Natural killer cell (primary cell): ENCODE measurements around the gene RNF214. TPM values are rescaled to one million over a fixed set of nuclear protein-coding genes. Genes with fewer than 3 reads are reported as not detected.

Source experiments
- ATAC-seq, 3 donors: fragments of 150-1000 bp in 2 of 3; fragments of 200-7000 bp in 1 of 3; cut with Tn5 transposase; 1 replicate in 1 of 3; 2 replicates in 2 of 3; pipeline ENCODE4 v1.10.0; 2021; ENCODE audit warnings: mild to moderate bottlenecking in 2 of 3, moderate library complexity in 2 of 3
- DNase-seq, 2 donors: peaks; one replicate each; pipeline versions ENCODE4 v3.0.0 to v3.0.0-alpha.2; 2013 to 2021; ENCODE audit warnings: mixed read lengths in 1 of 2
- H3K27ac ChIP-seq: one replicate; pipeline ENCODE4 v1.5.1; 2013; ENCODE audit warnings: mild to moderate bottlenecking, low read length
- H3K27me3 ChIP-seq: one replicate; pipeline ENCODE4 v1.6.1; 2013; ENCODE audit warnings: low read length; ENCODE audit not compliant: control insufficient read depth, insufficient read depth
- H3K36me3 ChIP-seq: one replicate; pipeline ENCODE4 v1.6.1; 2013; ENCODE audit warnings: low read length; ENCODE audit not compliant: control insufficient read depth, insufficient read depth
- H3K4me1 ChIP-seq: one replicate; pipeline ENCODE4 v1.6.1; 2013; ENCODE audit warnings: low read length; ENCODE audit not compliant: control insufficient read depth, insufficient read depth
- H3K4me3 ChIP-seq: one replicate; pipeline ENCODE4 v1.5.1; 2013; ENCODE audit warnings: low read length
- H3K9me3 ChIP-seq: one replicate; pipeline ENCODE4 v1.6.1; 2013; ENCODE audit warnings: low read length; ENCODE audit not compliant: control insufficient read depth, insufficient read depth
- H3K27ac Mint-ChIP-seq, 2 donors: one replicate each; pipeline ENCODE4 v1.8.0; 2022; ENCODE audit warnings: mild to moderate bottlenecking in 2 of 2, mixed read lengths in 2 of 2, moderate library complexity in 1 of 2
- H3K27me3 Mint-ChIP-seq, 2 donors: one replicate each; pipeline ENCODE4 v1.8.0; 2022; ENCODE audit warnings: low read depth in 2 of 2, mixed read lengths in 2 of 2
- H3K36me3 Mint-ChIP-seq: one replicate; pipeline ENCODE4 v1.8.0; 2022; ENCODE audit warnings: mixed read lengths
- H3K4me1 Mint-ChIP-seq, 2 donors: one replicate each; pipeline ENCODE4 v1.8.0; 2022; ENCODE audit warnings: mixed read lengths in 2 of 2
- H3K4me3 Mint-ChIP-seq: one replicate; pipeline ENCODE4 v1.8.0; 2022; ENCODE audit warnings: mild to moderate bottlenecking, moderate library complexity, mixed read lengths
- H3K9me3 Mint-ChIP-seq, 2 donors: one replicate each; pipeline ENCODE4 v1.8.0; 2022; ENCODE audit warnings: mixed read lengths in 2 of 2
- CTCF ChIP-seq: fragments of 200-600 bp; IDR thresholded peaks from one replicate; pipeline ENCODE4 v1.8.0; 2022; ENCODE audit warnings: antibody characterized with exemption
- WGBS: methylation state at CpG from one replicate; pipeline ENCODE4 v1.1.7; 2013; ENCODE audit warnings: missing lambda C conversion rate; ENCODE audit not compliant: insufficient coverage; 5-methylcytosine and 5-hydroxymethylcytosine counted together
- intact Hi-C: fragments of 100-400 bp; cut with micrococcal nuclease; formaldehyde crosslinking; loops from one replicate; pipeline ENCODE4 v1.14.2; 2022
- total RNA-seq, 4 donors: library from RNA; stranded (reverse); fragments of 120-200 nt in 1 of 4; gene quantifications; one replicate each; pipeline versions ENCODE4 v1.2.3 to v1.2.4, GENCODE V29; 2013 to 2022

Gene RNF214
- total RNA-seq, 3 donors from 2014 or later (not counting 1 experiment from before 2014, with no cell fraction given) = 13.7 to 20.7 (median 17.3) TPM

- DNase-seq = no peak
- Histone ChIP-seq H3K27me3 (no peaks in the 10 kb centered on the region), H3K4me3 (no peak overlapping the region), H3K4me1 (peaks cover 56% of the 10 kb centered on the region), H3K9me3 (no peaks in the 10 kb centered on the region), H3K27ac (peak overlapping the region; percentile 71), H3K36me3 (peaks cover 21% of the 10 kb centered on the region)
- Mint-ChIP-seq H3K4me1 (no peaks in the 10 kb centered on the region), H3K4me3 (peak overlapping the region; percentile 21), H3K9me3 (no peaks in the 10 kb centered on the region), H3K27ac (peak overlapping the region in 1 of 2 donors; percentile 37), H3K27me3 (no peaks in the 10 kb centered on the region), H3K36me3 (no peaks in the 10 kb centered on the region)
- TF ChIP-seq CTCF = no peak
- WGBS = 98% methylated on average over 4 of the region's 4 CpGs
- intact Hi-C loops = no loop called here
- no peak for ATAC-seq
Measured at GRCh38 chr11:117186431-117186761, 46.1 kb upstream of the RNF214 start.

GRCh38 chr11:117187007-117187406 lies 45.5 kb upstream of the RNF214 start:
- no peaks in the 10 kb centered on the region for H3K27me3 ChIP-seq
- no peaks in the 10 kb centered on the region for H3K36me3 Mint-ChIP-seq
- no peak for TF ChIP-seq CTCF
- ATAC-seq (no peak), DNase-seq (no peak)
- H3K27me3 Mint-ChIP-seq = no peaks in the 10 kb centered on the region
- intact Hi-C loops = no loop called here
- peaks cover 52% of the 10 kb centered on the region for H3K4me1 ChIP-seq
- H3K27ac ChIP-seq = no peak overlapping the region
- 90% methylated on average over 6 of the region's 6 CpGs for WGBS
- H3K36me3 ChIP-seq = peaks cover 23% of the 10 kb centered on the region
- no peaks in the 10 kb centered on the region for H3K9me3 ChIP-seq
- H3K4me3 Mint-ChIP-seq = no peak overlapping the region
- no peak overlapping the region for H3K4me3 ChIP-seq
- H3K27ac Mint-ChIP-seq = peak overlapping the region in 1 of 2 donors; percentile 24
- no peaks in the 10 kb centered on the region for H3K4me1 Mint-ChIP-seq
- H3K9me3 Mint-ChIP-seq = no peaks in the 10 kb centered on the region

- Mint-ChIP-seq H3K27me3 (no peaks in the 10 kb centered on the region), H3K27ac (peak overlapping the region in 1 of 2 donors; percentile 24), H3K36me3 (no peaks in the 10 kb centered on the region), H3K4me3 (no peak overlapping the region), H3K4me1 (no peaks in the 10 kb centered on the region), H3K9me3 (no peaks in the 10 kb centered on the region)
- 92% methylated on average over 13 of the region's 13 CpGs for WGBS
- Histone ChIP-seq H3K27ac (no peak overlapping the region), H3K4me3 (no peak overlapping the region), H3K4me1 (peaks cover 52% of the 10 kb centered on the region), H3K9me3 (no peaks in the 10 kb centered on the region), H3K36me3 (peaks cover 27% of the 10 kb centered on the region), H3K27me3 (no peaks in the 10 kb centered on the region)
- DNase-seq (no peak), ATAC-seq (no peak)
- intact Hi-C loops = no loop called here
- no peak for TF ChIP-seq CTCF
Measured at GRCh38 chr11:117187428-117187798, 45.1 kb upstream of the RNF214 start.

GRCh38 chr11:117187799-117188481 lies 44.5 kb upstream of the RNF214 start:
- intact Hi-C loops = no loop called here
- Mint-ChIP-seq H3K9me3 (no peaks in the 10 kb centered on the region), H3K4me3 (no peak overlapping the region), H3K36me3 (no peaks in the 10 kb centered on the region), H3K27ac (no peak overlapping the region), H3K4me1 (no peaks in the 10 kb centered on the region), H3K27me3 (no peaks in the 10 kb centered on the region)
- WGBS = 97% methylated on average over 16 of the region's 16 CpGs
- no peak for TF ChIP-seq CTCF
- Histone ChIP-seq H3K9me3 (no peaks in the 10 kb centered on the region), H3K27ac (no peak overlapping the region), H3K27me3 (no peaks in the 10 kb centered on the region), H3K4me1 (peaks cover 52% of the 10 kb centered on the region), H3K4me3 (no peak overlapping the region), H3K36me3 (peaks cover 29% of the 10 kb centered on the region)
- no peak for ATAC-seq
- no peak for DNase-seq
